ENCODE results near the gene RICTOR.

DNA sequence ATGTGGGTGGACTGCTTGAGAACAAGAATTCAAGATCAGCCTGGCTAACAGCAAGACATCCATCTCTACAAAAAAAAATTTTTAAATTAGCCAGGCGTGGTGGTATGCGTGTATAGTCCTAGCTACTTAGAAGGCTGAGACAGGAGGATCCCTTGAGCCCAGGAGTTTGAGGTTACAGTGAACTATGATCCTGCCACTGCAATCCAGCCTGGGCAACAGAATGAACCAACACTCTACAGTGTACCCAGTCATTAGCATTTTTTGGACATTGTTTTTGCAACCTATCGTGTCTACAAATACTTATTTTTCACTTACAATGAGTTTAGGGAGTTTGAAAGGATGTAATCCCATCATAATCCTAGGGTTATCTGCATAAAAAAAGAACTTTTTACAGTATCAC lies 22.1 kb downstream of the RICTOR start:
- TF ChIP-seq, protein P1, sequence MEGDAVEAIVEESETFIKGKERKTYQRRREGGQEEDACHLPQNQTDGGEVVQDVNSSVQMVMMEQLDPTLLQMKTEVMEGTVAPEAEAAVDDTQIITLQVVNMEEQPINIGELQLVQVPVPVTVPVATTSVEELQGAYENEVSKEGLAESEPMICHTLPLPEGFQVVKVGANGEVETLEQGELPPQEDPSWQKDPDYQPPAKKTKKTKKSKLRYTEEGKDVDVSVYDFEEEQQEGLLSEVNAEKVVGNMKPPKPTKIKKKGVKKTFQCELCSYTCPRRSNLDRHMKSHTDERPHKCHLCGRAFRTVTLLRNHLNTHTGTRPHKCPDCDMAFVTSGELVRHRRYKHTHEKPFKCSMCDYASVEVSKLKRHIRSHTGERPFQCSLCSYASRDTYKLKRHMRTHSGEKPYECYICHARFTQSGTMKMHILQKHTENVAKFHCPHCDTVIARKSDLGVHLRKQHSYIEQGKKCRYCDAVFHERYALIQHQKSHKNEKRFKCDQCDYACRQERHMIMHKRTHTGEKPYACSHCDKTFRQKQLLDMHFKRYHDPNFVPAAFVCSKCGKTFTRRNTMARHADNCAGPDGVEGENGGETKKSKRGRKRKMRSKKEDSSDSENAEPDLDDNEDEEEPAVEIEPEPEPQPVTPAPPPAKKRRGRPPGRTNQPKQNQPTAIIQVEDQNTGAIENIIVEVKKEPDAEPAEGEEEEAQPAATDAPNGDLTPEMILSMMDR (conservative IDR thresholded peaks at IDR 0.05; ENCODE audit: low read depth, low read length): no peak
- no peak for TF ChIP-seq EZH2 (IDR thresholded peaks at IDR 0.05; ENCODE audit: low read length, unreplicated experiment)

Measured in PC-3 (cell line).